GM20000 (cell line): ENCODE measurements around the gene TEAD1.

Source experiments
- DNase-seq: peaks from one replicate; pipeline ENCODE4 v3.0.0; 2012; ENCODE audit warnings: low spot score
- TF ChIP-seq, protein P1 (sequence below): IDR thresholded peaks from 2 replicates; pipeline ENCODE4 v1.5.1; 2012; ENCODE audit warnings: mild to moderate bottlenecking, control low read depth; ENCODE audit errors: extremely low read depth, missing control alignments

Gene TEAD1

DNA sequence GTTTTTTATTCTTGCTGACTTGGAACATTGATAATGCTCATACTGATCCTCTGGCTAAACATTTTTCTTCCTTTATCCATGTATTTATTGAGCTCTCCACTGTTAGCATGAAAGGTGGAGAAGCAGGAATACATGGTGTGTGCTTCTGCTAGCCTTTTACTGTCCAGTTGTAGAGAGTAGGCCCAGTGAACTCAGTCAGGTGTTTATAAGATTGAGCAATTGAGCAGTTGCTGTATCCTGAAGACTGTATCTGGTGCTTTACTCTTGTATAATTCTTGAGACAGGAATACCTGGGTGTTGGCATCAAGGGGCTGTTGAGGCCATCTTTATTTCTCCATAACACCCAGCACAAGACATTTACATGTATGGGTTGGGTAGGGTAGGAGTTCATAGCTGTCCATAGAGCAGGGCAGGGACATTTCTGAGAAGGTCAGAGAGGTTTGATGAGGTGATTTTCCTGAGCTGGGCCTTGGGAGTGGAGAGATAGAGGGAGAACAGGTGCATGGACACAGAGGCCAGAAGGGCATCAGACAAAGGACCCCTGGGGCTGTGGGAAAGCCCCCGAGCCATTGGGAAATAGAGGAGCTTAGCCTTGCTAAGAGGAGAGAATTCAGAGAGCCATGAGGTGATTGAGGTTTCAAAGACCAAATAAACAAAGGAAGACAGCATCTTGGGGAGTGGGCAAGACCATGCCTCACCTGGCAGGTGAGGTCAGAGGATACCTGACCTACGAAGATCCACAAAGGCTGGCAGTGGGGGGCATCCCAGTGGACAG lies 155.5 kb downstream of the TEAD1 start:
- TF ChIP-seq, protein P1, sequence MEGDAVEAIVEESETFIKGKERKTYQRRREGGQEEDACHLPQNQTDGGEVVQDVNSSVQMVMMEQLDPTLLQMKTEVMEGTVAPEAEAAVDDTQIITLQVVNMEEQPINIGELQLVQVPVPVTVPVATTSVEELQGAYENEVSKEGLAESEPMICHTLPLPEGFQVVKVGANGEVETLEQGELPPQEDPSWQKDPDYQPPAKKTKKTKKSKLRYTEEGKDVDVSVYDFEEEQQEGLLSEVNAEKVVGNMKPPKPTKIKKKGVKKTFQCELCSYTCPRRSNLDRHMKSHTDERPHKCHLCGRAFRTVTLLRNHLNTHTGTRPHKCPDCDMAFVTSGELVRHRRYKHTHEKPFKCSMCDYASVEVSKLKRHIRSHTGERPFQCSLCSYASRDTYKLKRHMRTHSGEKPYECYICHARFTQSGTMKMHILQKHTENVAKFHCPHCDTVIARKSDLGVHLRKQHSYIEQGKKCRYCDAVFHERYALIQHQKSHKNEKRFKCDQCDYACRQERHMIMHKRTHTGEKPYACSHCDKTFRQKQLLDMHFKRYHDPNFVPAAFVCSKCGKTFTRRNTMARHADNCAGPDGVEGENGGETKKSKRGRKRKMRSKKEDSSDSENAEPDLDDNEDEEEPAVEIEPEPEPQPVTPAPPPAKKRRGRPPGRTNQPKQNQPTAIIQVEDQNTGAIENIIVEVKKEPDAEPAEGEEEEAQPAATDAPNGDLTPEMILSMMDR, result no peak
- no peak for DNase-seq

GRCh38 chr11:12831471-12832202 lies 157.4 kb downstream of the TEAD1 start:
- TF ChIP-seq, protein P1, result no peak
- DNase-seq, result no peak

DNA sequence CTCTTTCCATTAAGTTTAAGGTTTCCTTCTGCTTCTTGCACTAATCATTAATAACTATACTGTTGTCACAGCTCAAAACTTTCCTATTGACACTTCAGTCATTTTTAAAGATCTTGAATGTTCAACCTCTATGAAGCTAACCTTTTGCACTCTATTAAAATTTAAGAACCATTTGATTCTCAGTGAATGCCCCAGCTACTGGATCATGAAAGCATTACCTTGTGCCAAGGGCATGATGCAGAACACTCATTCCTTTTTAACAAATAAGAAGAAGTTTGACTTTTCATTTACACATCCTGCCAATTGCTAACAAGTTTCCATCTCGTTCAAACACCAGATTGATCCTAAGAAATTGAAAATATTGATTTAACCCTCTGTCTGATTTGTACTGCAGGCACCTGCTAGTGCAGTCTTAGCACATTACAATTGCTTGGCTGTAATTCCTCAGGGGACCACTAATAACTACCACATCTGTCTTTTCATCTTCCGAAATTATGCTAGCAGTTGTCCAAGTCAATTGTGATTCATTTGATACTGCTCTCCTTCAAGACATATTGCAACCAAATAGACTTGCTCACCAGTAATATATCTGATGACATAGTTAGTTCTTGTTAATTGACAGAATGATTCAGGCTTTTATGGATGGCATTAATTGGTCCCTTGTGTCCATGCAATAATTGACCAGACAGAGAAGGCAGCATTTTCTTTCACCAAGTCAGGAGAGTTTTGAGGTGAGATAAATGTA lies 158.4 kb downstream of the TEAD1 start:
- TF ChIP-seq, protein P1, result no peak
- DNase-seq, result no peak

- TF ChIP-seq, protein P1, result no peak
- no peak for DNase-seq
Measured at GRCh38 chr11:12834166-12834565, 159.9 kb downstream of the TEAD1 start.

DNA sequence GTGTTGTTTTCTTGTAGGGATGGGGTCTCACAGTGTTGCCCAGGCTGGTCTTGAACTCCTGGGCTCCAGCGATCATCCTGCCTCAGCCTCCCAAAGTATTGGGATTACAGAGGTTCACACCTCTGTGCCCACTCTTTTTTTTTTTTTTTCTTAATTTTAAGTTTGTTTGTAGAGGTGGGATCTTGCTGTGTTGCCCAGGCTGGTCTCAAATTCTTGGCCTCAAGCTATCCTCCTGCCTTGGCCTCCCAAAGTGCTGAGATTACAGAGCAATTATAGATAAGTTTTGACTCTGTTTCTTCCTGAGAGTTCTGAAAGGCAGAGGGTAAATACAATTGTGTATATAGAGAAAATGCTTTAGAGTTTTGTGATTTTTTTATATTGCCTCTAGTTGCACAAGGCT lies 160.4 kb downstream of the TEAD1 start:
- DNase-seq, result no peak
- TF ChIP-seq, protein P1, result no peak

DNA sequence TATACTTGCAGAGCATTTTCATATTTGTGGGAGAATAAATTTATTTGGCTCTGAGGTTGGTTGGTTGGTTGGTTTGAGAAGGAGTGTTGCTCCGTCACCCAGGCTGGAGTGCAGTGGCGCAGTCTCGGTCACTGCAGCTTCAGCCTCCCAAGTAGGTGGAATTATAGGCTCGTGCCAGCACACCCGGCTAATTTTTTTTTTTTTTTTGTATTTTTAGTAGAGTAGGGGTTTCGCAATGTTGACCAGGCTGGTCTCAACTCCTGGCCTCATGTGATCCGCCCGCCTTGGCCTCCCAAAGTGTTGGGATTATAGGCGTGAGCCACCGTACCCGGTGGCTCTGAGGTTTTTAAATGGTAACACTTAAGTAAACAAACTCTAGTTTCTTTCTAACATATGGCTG lies 161.1 kb downstream of the TEAD1 start:
- no peak for DNase-seq
- TF ChIP-seq, protein P1, result no peak
